GM19043 (cell line): Measurements from ENCODE around the gene MYOF.
"Not testable (repeated sequence)": the region's sequence is repeated elsewhere in the genome, so short reads cannot be mapped to it uniquely, and the experiment has no call there.

ENCODE experiments used
- ATAC-seq: cut with Tn5 transposase; IDR thresholded peaks from one replicate; pipeline ENCODE4 v1.9.1; 2021; ENCODE audit warnings: low read depth; ENCODE audit not compliant: unreplicated experiment

The MYOF gene

DNA sequence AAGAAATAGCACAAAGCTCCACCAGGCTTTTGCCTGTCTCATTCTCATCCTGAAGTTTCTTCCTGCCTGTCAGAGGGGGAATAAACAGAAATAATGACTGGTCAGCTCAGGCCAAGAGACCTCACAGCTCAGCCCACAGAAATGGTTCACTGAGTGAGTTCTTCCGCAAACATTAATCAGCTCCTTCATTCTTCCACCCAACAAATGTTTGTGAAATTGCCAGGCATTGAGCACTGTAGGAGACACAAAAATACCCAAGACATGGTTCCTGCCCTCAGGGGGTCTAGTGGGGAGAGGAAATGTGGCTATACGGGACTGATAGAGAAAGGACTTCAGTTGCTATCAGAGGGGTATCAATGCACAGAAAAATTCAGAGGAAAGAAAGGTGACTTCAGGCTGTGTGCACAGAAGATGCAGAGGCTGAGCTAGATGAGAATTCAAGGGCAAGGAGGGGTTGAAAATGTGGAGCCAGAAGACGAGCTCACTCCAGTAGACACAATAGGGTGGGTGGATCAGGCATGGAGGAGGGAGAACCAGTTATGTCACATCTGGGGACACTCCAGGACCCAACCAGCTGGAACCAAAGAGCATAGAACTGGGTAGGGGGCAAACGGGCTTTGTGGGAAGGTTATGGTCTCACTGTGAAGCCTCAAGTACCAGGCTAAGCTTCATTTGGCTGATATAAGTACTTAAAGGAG lies 20.9 kb downstream of the MYOF start:
- no peak for ATAC-seq

DNA sequence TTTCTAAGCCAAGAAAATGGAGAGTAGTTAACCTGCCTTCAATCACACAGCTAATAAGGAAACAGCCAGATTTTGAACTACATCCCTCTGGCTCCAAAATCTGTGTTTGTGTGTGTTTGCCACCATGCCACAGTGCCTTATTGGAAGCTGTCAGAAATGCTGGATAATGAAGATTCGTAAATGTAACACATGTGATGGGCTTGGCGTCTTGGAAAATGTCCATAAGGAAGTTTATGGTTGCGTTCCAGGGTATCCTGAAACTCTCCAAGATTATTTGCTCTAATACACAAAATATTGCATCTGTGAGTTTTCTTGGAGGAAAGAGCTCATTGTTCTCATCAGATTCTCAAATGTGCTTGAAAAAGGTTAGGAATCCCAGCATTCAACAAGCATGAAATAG lies 22.7 kb downstream of the MYOF start:
- ATAC-seq = no peak

DNA sequence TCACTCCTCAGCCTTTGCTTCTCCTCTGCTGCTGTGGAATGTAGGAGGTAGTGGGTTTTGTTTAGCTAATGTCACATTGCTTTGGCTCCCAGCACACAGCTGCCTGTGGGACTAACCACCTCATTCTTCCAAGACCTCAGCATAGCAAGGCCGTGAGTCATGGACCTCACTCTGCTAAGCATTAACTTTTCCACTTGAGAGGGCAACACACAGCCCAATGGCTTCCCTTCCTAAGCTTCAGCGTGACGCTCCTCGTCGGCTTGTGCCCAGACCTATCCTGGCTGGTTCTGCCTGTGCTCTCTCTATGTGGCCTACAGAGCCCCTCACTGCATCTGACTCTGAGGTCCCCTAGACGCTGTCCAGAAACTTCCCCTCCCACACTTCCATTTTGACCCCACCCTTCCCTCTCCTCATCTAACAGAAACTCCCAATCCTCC lies 23.3 kb downstream of the MYOF start:
- no peak for ATAC-seq

DNA sequence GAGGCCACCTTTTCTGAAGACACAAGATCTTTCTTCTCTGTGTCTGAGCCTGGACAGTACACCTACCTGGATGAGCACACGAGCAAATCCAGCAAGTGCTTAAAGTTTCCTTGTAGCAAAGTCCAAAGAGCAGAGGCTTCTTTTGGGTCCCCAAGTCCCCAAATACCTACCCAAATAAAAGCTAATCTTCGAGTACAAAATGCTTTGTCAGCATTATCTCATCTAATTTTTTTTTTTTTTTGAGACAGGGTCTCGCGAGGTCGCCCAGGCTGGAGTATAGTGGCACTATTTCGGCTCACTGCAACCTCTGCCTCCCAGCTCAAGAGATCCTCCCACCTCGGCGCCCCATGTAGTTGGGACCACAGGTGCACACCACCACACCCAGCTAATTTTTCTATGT lies 24.6 kb downstream of the MYOF start:
- ATAC-seq = no peak

DNA sequence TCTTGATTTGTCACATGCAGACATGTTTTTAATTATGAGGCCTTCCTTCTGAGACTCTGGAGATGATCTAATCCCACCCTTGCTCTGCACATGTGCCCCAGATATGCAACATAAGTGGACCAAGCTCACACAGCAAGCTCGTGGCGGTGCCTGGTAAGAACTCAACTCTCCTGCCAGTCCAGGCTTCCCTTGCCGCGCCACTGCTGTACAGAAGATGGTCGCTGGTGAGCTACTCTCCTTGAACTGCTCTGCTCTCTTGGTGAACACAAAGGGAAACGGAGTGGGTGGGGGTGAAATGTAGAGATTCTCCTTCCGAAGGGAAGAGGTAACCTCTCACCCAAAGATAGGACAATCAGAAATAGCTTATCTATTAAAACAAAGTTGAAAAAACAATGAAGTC lies 25.7 kb downstream of the MYOF start:
- no peak for ATAC-seq

DNA sequence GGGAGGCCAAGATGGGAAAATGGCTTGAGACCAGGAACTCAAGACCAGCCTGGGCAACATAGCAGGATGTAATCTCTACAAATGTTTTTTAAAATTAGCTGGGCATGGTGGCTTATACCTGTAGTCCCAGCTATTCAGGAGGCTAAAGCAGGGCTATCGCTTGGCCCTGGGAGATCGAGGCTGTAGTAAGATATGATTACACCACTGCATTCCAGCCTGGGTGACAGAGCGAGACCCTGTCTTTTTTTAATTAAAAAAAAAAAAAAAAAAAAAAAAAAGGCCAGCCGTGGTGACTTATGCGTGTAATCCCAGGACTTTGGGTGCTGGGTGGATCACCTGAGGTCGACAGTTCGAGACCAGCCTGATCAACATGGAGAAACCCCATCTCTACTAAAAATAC lies 27.4 kb downstream of the MYOF start:
- ATAC-seq = no peak

DNA sequence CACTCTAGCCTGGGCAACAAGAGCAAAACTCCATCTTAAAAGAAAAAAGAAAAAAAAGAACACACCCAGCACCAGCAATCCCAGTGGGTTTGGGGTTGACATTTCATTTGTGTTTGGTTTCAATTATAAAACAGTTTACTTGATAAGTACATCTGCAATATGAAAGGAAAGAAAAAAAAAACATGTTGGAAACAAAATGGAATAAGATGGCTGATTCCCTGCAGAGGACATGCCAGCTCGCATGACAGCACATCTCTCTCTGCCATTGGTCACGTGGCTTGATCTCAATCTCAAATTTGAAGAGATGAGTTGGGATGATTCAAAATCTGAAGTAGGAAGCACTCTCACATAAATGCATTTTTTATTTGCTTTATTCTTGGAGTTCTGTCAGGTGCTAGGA lies 28.0 kb downstream of the MYOF start:
- ATAC-seq = no peak

DNA sequence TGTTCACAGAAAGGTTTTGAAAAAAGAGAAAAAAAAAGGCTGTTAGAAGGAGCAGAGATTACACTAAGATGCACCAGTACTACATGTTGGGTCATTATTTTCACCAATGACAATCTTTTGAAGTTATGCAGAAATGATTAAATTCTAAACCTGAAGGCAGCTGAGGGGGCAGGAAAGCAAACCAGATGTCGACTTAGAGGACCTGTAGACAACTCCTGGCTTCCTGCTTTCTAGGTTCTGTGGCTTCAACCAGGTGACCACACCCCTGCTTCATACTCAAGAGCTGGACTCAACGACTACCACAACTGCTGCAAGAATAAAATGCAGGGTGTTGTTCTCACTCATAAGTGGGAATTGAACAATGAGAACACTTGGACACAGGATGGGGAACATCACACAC lies 30.0 kb downstream of the MYOF start:
- no peak for ATAC-seq

DNA sequence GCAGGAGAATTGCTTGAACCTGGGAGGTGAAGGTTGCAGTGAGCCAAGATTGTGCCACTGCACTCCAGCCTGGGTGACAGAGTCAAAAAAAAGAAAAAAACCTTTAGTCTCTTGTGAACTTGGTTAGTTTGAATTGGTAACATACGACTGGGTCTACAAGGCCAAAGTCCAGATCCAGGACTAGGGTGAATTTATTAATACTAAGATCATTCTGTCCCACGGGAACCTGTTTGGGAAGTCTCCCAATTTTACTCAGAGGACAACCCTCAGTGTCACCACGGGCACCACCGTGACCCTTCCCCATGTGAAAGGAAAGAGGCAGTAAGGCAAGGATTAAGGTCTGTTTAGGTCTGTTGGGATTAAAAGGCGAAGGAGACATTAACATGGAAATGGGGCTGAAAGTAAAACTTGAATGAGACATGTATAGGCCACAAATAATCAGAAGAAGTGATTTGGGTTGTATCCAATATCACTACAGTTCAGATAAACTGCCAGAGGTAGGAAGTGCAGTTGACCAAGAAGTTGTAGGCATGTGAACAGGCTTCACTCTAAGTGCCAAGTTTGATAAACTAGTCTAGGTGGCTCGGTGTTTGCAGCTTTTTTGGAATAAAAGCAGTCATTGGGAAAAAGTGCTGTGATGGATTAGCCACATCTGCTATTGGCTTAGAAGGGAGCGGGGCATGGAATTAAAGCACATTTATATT lies 30.7 kb downstream of the MYOF start:
- no peak for ATAC-seq

DNA sequence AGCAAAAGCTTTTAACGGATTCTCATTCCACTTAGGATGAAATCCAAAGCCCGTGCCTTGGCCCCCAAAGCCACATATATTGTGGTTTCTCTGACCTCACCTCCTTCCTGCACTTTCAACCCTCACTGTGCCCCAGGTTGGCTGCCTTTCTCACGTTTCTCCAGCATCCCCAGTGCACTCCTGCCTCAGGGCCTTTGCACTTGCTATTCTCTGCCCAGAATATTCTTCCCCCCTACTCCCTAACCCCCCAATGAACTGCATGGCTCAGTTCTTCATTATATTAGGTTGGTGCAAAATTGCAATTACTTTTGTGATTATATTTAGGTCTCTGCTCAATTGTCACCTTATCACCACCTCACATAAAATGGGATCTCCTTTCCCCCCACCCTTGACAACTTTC lies 34.2 kb downstream of the MYOF start:
- no peak for ATAC-seq

DNA sequence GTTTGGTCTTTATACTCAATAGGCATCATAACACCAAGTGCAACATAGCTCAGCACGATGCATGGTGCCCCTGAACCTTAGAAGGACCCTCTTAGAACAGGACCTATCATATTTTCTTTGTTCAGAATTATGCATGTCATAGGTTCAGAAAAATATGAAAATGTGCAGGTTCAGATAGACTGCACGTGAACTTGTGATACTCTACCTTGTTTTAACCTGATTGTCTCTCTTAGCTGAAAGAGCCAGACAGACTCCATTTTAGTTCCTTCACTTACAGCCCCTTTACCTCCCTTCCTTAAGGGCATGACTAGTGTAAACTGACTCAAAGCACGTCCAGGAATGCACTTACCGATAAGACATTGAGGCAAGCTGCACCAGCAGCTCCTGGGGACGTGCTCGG lies 35.1 kb downstream of the MYOF start:
- no peak for ATAC-seq

DNA sequence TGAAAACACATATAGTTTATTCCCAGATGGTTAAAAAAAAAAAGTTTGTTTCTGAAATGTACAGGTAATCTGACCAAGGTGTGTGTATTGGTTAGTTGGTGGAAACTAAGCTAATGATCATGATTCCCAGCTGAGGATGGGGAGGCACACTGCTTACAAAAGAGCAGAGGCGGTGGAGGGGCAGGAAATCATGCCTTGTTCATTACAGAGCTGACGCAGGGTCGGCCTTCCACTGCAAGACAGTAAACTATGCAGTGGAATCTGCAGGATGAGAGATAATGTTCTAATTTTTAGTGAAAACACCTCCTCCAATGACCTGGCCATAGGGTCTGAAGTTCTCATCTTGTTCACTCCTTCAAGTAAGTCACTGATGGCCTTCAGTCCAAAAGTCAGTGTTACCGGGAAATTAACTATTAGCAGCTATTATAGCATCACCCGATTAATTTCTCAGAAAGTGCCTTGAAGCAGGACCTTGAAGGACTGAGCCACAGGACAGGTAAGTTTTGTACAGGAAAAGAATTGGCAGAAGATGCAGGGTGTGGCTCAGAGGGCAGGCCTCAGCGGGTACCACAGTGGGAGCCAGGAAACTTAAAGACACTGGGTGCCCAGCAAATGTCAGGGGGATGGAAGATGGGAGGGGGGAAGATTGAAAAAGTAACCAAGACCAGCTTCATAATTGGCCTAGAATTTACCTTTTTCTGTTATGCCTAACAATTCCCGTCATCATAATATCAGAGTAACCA lies 36.0 kb downstream of the MYOF start:
- ATAC-seq = no peak

DNA sequence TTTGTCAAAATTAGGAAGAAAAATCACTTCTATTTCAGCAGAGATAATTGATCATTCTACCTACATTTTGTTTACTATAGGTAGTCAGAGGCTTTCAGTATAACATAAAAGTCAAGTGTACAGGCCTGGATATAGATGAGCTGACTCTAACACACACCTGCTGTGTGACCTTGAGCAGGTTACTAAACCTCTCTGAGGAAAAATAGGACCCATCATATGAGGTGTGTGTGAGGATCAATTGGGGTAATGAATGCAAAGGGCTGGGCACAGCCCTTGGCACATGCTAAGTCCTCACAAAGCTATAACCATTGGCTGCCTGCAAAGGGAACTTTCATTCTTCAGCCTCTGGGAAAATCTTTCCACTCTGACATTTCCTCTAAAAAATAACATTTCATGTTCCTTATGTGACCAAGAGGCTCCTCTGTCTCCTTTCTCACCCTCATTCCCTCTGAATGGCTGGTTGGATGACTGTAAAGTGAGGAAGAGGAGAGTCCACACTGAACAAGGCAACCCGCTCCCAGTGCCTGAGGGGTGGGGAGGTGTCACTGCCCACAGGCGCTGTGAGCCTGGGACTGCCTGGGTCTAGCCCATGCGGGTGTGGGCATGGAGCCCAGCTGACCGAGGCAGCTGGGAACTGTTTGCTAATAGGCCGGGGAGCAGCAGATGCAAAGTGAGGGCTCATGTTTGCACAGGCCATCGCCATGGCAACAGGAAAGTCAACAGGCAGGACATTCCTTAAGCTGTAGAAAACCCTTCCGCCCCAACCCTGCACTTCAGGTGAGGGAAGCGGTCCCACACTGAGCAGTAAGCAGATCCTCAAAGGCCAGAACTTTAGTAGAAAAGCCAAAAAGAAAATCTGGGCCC lies 36.8 kb downstream of the MYOF start:
- ATAC-seq = no peak

DNA sequence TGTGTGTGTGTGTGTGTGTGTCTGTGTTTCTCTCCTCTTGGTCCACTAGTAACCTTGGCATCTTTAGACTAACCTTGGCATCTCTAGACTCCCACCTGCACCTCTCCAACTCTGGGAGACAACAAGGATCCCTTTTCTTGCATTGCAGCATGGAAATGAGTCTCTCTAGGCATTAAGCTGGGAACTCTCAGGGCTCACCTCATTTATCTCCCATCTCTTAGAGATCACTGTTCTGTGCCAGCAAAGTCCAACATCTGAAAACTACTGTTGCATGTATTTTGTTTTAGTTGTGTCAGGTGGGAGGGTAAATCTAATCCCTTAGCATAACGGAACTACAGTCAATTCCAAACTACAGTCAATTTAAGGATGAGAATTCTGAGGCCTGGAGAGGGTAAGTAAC lies 38.7 kb downstream of the MYOF start:
- no peak for ATAC-seq

DNA sequence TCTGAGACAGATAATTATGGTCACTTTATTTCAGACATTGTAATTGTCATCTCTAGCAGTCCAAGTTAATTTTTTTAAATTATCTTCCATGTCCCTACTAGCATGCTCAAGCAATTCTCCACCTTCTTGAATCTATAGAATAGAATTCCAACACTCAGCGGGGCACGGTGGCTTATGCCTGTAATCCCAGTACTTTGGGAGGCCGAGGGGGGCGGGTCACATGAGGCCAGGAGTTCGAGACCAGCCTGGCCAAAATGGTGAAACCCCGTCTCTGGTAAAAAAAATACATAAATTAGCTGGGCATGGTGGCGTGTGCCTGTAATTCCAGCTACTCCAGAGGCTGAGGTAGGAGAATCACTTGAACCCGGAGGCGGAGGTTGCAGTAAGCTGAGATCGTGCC lies 39.4 kb downstream of the MYOF start:
- ATAC-seq = not testable (repeated sequence)

DNA sequence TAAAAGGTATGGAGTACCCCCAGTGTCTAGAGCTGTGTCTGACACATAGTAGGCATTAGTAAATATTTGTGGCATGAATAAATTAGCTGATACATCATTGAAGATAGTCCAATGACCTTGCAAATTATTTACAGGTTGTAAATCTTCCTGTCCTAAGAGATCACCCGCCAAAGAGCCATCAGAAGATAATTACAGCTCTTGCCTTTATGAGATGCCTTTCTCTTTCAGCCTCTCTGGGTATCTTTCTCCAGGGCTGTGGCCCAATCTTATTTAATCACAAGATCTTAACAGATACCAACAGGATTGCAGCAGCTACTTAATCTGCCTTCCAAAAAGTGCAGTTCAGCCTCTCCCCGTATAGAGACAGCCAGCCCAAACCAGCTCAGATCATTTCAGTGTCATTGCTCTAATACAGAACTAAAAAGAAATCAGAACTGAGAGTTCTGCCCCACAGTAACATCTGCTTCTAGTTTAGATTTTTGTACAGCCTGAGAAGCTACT lies 41.5 kb downstream of the MYOF start:
- no peak for ATAC-seq

DNA sequence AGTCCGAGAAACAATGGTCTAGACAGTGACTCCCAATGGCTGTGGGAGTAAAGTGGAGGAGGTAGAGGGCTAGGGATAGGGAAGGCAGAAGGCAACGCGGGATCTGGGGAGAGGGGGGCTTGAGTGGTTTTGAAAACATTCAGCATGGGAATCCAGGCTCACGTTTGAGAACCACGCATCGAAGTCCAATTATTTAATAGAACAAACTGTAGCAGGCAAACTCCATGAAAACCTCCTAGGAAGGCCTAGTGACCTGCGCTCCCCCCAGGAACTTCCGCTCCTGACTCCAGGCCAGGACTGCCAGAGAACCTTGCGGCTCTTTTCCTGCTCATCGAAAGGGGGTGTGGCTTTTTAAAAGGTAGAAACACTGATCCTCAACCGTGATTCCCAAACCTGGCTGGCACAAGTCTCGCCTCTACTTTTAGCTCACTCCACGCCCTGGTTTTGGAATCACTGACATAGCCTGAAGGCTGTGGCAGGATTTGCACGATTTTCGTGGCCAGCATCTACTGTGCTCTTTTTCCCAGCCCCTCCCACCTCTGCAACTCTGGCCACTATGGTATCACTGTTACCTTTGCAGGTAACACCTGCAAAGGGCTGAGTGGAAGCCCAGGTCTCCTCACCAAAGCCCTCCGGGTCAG lies 43.4 kb downstream of the MYOF start:
- no peak for ATAC-seq

DNA sequence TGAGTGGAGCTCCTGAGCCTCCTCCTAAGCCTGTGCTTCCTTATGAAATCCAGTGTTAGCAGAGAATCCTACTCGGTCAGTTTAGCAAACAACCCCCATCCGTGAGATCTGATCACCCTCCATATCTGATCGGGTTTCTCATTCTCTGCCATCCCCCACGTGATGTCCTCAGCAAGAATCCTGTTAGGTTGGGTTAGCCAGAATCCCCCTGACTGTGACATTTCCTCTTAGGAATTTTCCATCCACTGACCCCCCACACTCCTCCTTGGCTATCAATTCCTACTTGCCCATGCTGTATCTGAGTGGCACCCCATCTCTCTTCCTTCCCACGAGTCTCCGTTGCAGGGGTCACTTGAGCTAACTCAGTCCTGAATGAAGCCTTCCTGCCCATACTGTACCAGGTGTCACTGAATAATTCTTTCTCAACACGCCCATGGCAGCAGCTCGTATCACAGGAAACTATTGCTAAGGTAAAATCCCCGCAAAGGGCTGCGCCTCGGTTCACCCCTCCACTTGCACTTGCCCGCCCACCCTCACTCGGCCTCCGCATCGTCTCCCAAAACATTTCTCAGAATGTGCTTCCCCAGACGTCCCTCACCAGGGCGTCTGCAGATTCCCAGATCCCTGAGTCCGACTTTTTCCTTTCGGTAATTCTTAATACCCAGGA lies 44.1 kb downstream of the MYOF start:
- ATAC-seq = no peak

DNA sequence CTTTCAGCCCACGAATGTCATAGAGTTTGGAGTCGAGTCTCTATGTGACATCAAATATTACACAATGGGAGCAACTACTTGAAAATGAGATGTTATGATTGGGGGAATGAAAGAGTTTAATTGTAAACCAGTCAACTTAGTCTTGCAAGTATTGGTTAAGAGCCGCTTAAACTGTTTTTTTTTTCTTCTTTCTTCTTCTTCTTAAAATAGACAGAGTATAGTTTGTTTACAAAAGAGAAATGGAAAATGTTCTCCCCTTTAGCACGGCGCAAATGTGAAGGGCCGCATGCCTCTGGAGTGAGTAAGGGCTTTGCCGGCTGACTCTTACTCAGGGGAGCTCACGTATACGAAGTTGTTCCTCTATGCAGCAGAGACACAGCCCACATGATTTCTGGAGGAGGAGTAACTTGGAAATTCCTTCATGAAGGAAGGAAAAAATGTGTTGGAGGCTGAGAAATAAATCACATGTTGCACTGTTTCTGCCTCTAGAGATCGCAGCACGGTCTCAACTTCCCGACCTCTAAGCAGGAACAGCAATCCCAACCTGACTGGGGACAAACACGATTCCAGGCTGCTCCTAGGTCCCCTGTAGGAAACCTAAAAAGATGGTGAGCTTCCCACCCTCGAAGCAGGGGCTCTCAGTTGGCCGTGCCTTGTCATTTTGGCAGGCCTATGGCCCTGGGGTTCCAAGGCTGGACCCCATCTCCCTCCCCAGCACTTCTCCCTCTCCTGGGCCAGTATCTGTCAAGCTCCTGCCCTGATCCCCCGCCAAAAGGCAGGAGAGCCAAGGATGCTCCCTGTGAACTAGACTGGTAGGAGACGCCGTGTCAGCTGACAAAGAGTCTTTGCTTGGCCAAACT lies 44.8 kb downstream of the MYOF start:
- no peak for ATAC-seq
